Mesenchymal stem cell (in vitro differentiated cells and primary cell): ENCODE results near the gene CRYBG1.

Experiments used
- DNase-seq: peaks from one replicate; pipeline ENCODE4 v3.0.0-alpha.2; 2013
- H2AFZ ChIP-seq: one replicate; pipeline ENCODE4 v1.6.1; 2013; ENCODE audit warnings: low read depth, mild to moderate bottlenecking, control low read depth, inconsistent platforms, low read length, moderate library complexity
- H2AK5ac ChIP-seq: 2 replicates; pipeline ENCODE4 v1.6.1; 2013; ENCODE audit warnings: low read length, moderate library complexity, mild to moderate bottlenecking, inconsistent platforms; ENCODE audit not compliant: severe bottlenecking
- H2BK120ac ChIP-seq: one replicate; pipeline ENCODE4 v1.6.1; 2013; ENCODE audit warnings: low read depth, mild to moderate bottlenecking, inconsistent platforms, low read length, moderate library complexity
- H2BK12ac ChIP-seq, 2 experiments: one replicate each; pipeline ENCODE4 v1.6.1; 2013; ENCODE audit warnings: inconsistent platforms in 2 of 2, low read length in 2 of 2, mild to moderate bottlenecking in 2 of 2, moderate library complexity in 2 of 2, control low read depth in 1 of 2
- H2BK15ac ChIP-seq: one replicate; pipeline ENCODE4 v1.6.1; 2013; ENCODE audit warnings: mild to moderate bottlenecking, low read depth, inconsistent platforms; ENCODE audit not compliant: poor library complexity, severe bottlenecking
- H2BK5ac ChIP-seq: 2 replicates; pipeline ENCODE4 v1.6.1; 2013; ENCODE audit warnings: low read depth, mild to moderate bottlenecking, low read length, control low read depth, inconsistent platforms; ENCODE audit not compliant: poor library complexity, severe bottlenecking
- H3K14ac ChIP-seq, 2 experiments: one replicate each; pipeline ENCODE4 v1.6.1; 2013; ENCODE audit warnings: inconsistent platforms in 2 of 2, low read length in 2 of 2, control low read depth in 1 of 2, mild to moderate bottlenecking in 1 of 2, moderate library complexity in 1 of 2
- H3K18ac ChIP-seq, 2 experiments: one replicate each; pipeline ENCODE4 v1.6.1; 2013; ENCODE audit warnings: inconsistent platforms in 2 of 2, low read length in 2 of 2, control low read depth in 1 of 2, low read depth in 1 of 2, mild to moderate bottlenecking in 1 of 2
- H3K23ac ChIP-seq, 2 experiments: one replicate each; pipeline ENCODE4 v1.6.1; 2013; ENCODE audit warnings: inconsistent platforms in 2 of 2, low read length in 2 of 2, mild to moderate bottlenecking in 2 of 2, moderate library complexity in 2 of 2, control low read depth in 1 of 2
- H3K27ac ChIP-seq: 2 replicates; pipeline ENCODE4 v1.5.1; 2013; ENCODE audit warnings: mild to moderate bottlenecking, moderate library complexity, low read length, control low read depth, inconsistent platforms; ENCODE audit not compliant: poor library complexity, severe bottlenecking
- H3K27me3 ChIP-seq, 2 experiments: 2 replicates each; pipeline versions ENCODE4 v1.6.1 to v1.7.0; 2013; ENCODE audit warnings: low read length in 2 of 2, mild to moderate bottlenecking in 2 of 2, moderate library complexity in 2 of 2, control low read depth in 1 of 2, inconsistent platforms in 1 of 2; ENCODE audit not compliant: control insufficient read depth in 1 of 2, insufficient read depth in 1 of 2
- H3K36me3 ChIP-seq, 2 experiments: 2 replicates each; pipeline versions ENCODE4 v1.6.1 to v1.7.0; 2013; ENCODE audit warnings: low read length in 2 of 2, control low read depth in 1 of 2, inconsistent platforms in 1 of 2, low read depth in 1 of 2, mild to moderate bottlenecking in 1 of 2; ENCODE audit not compliant: insufficient read depth in 2 of 2, control insufficient read depth in 1 of 2
- H3K4ac ChIP-seq, 2 experiments: one replicate each; pipeline ENCODE4 v1.6.1; 2013; ENCODE audit warnings: inconsistent platforms in 2 of 2, low read length in 2 of 2, mild to moderate bottlenecking in 2 of 2, moderate library complexity in 2 of 2, control low read depth in 1 of 2, low read depth in 1 of 2
- H3K4me1 ChIP-seq: 2 replicates; pipeline ENCODE4 v1.6.1; 2013; ENCODE audit warnings: low read depth, low read length, control low read depth; ENCODE audit not compliant: control insufficient read depth, insufficient read depth
- H3K4me2 ChIP-seq: 2 replicates; pipeline ENCODE4 v1.6.1; 2013; ENCODE audit warnings: low read length, mild to moderate bottlenecking, inconsistent platforms; ENCODE audit not compliant: poor library complexity, severe bottlenecking
- H3K4me3 ChIP-seq, 2 experiments: 2 replicates each; pipeline versions ENCODE4 v1.5.1 to v1.7.0; 2013; ENCODE audit warnings: low read length in 2 of 2, mild to moderate bottlenecking in 2 of 2, control low read depth in 1 of 2, low read depth in 1 of 2; ENCODE audit not compliant: insufficient read depth in 1 of 2
- H3K79me1 ChIP-seq: replicated peaks from 2 replicates; pipeline ENCODE4 v1.6.1; 2013; ENCODE audit warnings: mild to moderate bottlenecking, control low read depth, low read length, inconsistent platforms; ENCODE audit not compliant: poor library complexity, severe bottlenecking
- H3K9ac ChIP-seq: 2 replicates; pipeline ENCODE4 v1.7.0; 2013; ENCODE audit warnings: mild to moderate bottlenecking, low read length, moderate library complexity
- H3K9me3 ChIP-seq: 2 replicates; pipeline ENCODE4 v1.7.0; 2013; ENCODE audit warnings: mild to moderate bottlenecking, low read length; ENCODE audit not compliant: control insufficient read depth
- H4K8ac ChIP-seq: one replicate; pipeline ENCODE4 v1.6.1; 2013; ENCODE audit warnings: inconsistent platforms, mild to moderate bottlenecking, low read length, moderate library complexity
- H4K91ac ChIP-seq: one replicate; pipeline ENCODE4 v1.6.1; 2013; ENCODE audit warnings: mild to moderate bottlenecking, low read length, inconsistent platforms
- WGBS: methylation state at CpG from one replicate; pipeline ENCODE4 v1.1.7; 2013; ENCODE audit warnings: mixed read lengths; 5-methylcytosine and 5-hydroxymethylcytosine counted together

CRYBG1 gene

GRCh38 chr6:106466211-106466610, 105.7 kb downstream of the CRYBG1 start:
- no peak overlapping the region for H4K8ac ChIP-seq
- no peak overlapping the region for H2BK5ac ChIP-seq
- no peaks in the 10 kb centered on the region for H3K36me3 ChIP-seq
- no peak overlapping the region for H2BK15ac ChIP-seq
- peaks cover 0 to 5% of the 10 kb centered on the region in 2 experiments for H3K27me3 ChIP-seq
- H3K27ac ChIP-seq = no peak overlapping the region
- no peak overlapping the region for H2BK120ac ChIP-seq
- H3K4ac ChIP-seq = no peak overlapping the region
- no peak overlapping the region for H3K4me3 ChIP-seq
- H3K18ac ChIP-seq = no peak overlapping the region
- H2AFZ ChIP-seq = no peak overlapping the region
- no peak overlapping the region for H3K23ac ChIP-seq
- H2AK5ac ChIP-seq = no peak overlapping the region
- H3K4me2 ChIP-seq = no peak overlapping the region
- H3K4me1 ChIP-seq = no peaks in the 10 kb centered on the region
- H3K9me3 ChIP-seq = no peaks in the 10 kb centered on the region
- DNase-seq = no peak
- H3K14ac ChIP-seq = no peak overlapping the region
- no peak overlapping the region for H3K9ac ChIP-seq
- H3K79me1 ChIP-seq = no peaks in the 10 kb centered on the region
- H4K91ac ChIP-seq = no peak overlapping the region
- 85% methylated on average over 1 of the region's 2 CpGs for WGBS
- H2BK12ac ChIP-seq = no peak overlapping the region

- Histone ChIP-seq H2AK5ac (no peak overlapping the region), H3K14ac (no peak overlapping the region), H3K4ac (no peak overlapping the region), H3K23ac (no peak overlapping the region), H4K91ac (no peak overlapping the region), H3K4me2 (no peak overlapping the region), H2AFZ (no peak overlapping the region), H2BK5ac (no peak overlapping the region), H2BK12ac (no peak overlapping the region), H3K79me1 (no peaks in the 10 kb centered on the region), H3K36me3 (no peaks in the 10 kb centered on the region), H3K18ac (no peak overlapping the region), H3K9me3 (no peaks in the 10 kb centered on the region), H4K8ac (no peak overlapping the region), H3K9ac (no peak overlapping the region), H2BK120ac (no peak overlapping the region), H3K27ac (no peak overlapping the region), H3K4me1 (no peaks in the 10 kb centered on the region), H3K4me3 (no peak overlapping the region), H3K27me3 (peaks cover 0 to 5% of the 10 kb centered on the region in 2 experiments), H2BK15ac (no peak overlapping the region)
- no peak for DNase-seq
- whole genome bisulfite sequencing = 94% methylated on average over 2 of the region's 2 CpGs
Measured at GRCh38 chr6:106468935-106469334, 108.4 kb downstream of the CRYBG1 start.

- Histone ChIP-seq H3K9me3 (no peaks in the 10 kb centered on the region), H3K79me1 (no peaks in the 10 kb centered on the region), H2BK12ac (no peak overlapping the region), H2BK15ac (no peak overlapping the region), H2BK120ac (no peak overlapping the region), H3K23ac (peak overlapping the region in 1 of 2 experiments; percentile 59), H3K27ac (no peak overlapping the region), H3K4me3 (no peak overlapping the region), H3K18ac (no peak overlapping the region), H3K27me3 (peaks cover 0 to 5% of the 10 kb centered on the region in 2 experiments), H4K91ac (no peak overlapping the region), H3K4me2 (no peak overlapping the region), H3K9ac (no peak overlapping the region), H3K4ac (no peak overlapping the region), H3K14ac (no peak overlapping the region), H2AFZ (peak overlapping the region; percentile 51), H2BK5ac (no peak overlapping the region), H4K8ac (no peak overlapping the region), H3K4me1 (no peaks in the 10 kb centered on the region), H2AK5ac (no peak overlapping the region), H3K36me3 (no peaks in the 10 kb centered on the region)
- DNase-seq = no peak
- 88% methylated on average over 4 of the region's 4 CpGs for WGBS
Measured at GRCh38 chr6:106469882-106470281, 109.4 kb downstream of the CRYBG1 start.

- no peak overlapping the region for H2AFZ ChIP-seq
- no peak for DNase-seq
- peaks cover 0 to 5% of the 10 kb centered on the region in 2 experiments for H3K27me3 ChIP-seq
- no peak overlapping the region for H2AK5ac ChIP-seq
- no peak overlapping the region for H2BK15ac ChIP-seq
- H2BK120ac ChIP-seq = no peak overlapping the region
- H3K79me1 ChIP-seq = no peaks in the 10 kb centered on the region
- H4K8ac ChIP-seq = no peak overlapping the region
- no peak overlapping the region for H3K14ac ChIP-seq
- 98% methylated on average over 4 of the region's 5 CpGs for WGBS
- H4K91ac ChIP-seq = no peak overlapping the region
- no peak overlapping the region for H3K4me2 ChIP-seq
- no peak overlapping the region for H3K23ac ChIP-seq
- H3K4me1 ChIP-seq = no peaks in the 10 kb centered on the region
- H2BK12ac ChIP-seq = no peak overlapping the region
- no peaks in the 10 kb centered on the region for H3K36me3 ChIP-seq
- H3K18ac ChIP-seq = no peak overlapping the region
- no peak overlapping the region for H3K9ac ChIP-seq
- H2BK5ac ChIP-seq = no peak overlapping the region
- H3K27ac ChIP-seq = no peak overlapping the region
- no peak overlapping the region for H3K4ac ChIP-seq
- H3K9me3 ChIP-seq = no peaks in the 10 kb centered on the region
- no peak overlapping the region for H3K4me3 ChIP-seq
Measured at GRCh38 chr6:106470316-106470715, 109.8 kb downstream of the CRYBG1 start.
